22Rv1 (cell line): Measurements from ENCODE around the gene C12orf76.

ENCODE experiments used
- H3K27ac ChIP-seq: fragments of 450-650 bp; 2 replicates; pipeline ENCODE4 v1.5.1; 2017
- ZFX ChIP-seq: fragments of 450-650 bp; IDR thresholded peaks from 2 replicates; pipeline ENCODE4 v1.6.1; 2017; ENCODE audit warnings: antibody characterized with exemption, borderline replicate concordance
- TF ChIP-seq, protein P1 (sequence below): fragments of 450-650 bp; IDR thresholded peaks from 2 replicates; pipeline ENCODE4 v1.5.1; 2017; ENCODE audit warnings: mild to moderate bottlenecking

Gene C12orf76

DNA sequence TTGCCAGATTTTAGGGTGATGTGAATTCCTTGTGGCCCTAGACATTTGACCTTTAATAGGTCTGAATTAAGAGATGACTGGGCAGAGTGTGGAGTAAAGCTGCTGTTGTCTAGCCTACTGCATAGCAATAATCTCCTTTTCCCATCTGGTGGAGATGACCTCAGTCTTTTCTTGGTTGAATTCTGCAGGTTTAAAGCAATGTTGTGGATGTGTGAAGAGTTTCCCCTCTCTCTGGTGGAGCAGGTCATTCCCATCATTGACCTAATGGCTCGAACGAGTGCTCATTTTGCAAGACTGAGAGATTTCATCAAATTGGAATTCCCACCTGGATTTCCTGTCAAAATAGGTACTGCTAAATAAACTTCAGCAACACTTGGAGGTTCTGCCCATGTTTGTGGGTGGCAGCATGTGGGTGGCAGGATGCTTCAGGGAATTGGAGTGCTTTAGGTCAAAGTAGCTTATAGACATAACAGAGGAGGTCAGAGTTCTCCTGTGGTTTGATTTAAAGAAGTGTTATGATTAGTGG is 19.0 kb downstream of the C12orf76 start:
- TF ChIP-seq, protein P1, sequence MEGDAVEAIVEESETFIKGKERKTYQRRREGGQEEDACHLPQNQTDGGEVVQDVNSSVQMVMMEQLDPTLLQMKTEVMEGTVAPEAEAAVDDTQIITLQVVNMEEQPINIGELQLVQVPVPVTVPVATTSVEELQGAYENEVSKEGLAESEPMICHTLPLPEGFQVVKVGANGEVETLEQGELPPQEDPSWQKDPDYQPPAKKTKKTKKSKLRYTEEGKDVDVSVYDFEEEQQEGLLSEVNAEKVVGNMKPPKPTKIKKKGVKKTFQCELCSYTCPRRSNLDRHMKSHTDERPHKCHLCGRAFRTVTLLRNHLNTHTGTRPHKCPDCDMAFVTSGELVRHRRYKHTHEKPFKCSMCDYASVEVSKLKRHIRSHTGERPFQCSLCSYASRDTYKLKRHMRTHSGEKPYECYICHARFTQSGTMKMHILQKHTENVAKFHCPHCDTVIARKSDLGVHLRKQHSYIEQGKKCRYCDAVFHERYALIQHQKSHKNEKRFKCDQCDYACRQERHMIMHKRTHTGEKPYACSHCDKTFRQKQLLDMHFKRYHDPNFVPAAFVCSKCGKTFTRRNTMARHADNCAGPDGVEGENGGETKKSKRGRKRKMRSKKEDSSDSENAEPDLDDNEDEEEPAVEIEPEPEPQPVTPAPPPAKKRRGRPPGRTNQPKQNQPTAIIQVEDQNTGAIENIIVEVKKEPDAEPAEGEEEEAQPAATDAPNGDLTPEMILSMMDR: no peak
- no peak for TF ChIP-seq ZFX
- H3K27ac ChIP-seq: no peak overlapping the region

DNA sequence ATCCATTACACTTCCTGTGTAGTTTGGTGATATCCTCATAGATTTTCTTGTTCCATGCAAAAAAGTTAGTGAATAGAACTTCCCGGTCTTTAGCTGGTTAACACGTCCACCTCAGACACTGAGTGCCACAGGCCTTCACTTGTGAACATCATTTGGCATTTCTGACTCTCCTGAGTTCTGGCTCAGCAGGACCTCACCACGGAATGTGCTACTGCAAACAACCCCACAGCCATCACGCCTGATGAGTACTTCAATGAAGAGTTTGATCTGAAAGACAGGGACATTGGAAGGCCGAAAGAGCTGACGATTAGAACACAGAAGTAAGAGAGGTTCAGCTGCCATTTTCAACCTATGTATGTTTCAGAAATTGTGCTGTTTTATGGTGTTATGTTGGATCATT is 20.0 kb downstream of the C12orf76 start:
- no peak for TF ChIP-seq ZFX
- TF ChIP-seq, protein P1: no peak
- H3K27ac ChIP-seq: no peak overlapping the region

GRCh38 chr12:110024051-110024450 is 24.3 kb downstream of the C12orf76 start:
- no peak overlapping the region for H3K27ac ChIP-seq

GRCh38 chr12:110023059-110023980 is 25.0 kb downstream of the C12orf76 start:
- no peak for TF ChIP-seq ZFX
- TF ChIP-seq, protein P1: no peak
- H3K27ac ChIP-seq: no peak overlapping the region

More at GRCh38 chr12:110024051-110024450, 24.3 kb downstream of the C12orf76 start:
- TF ChIP-seq, protein P1: no peak
- no peak for TF ChIP-seq ZFX

DNA sequence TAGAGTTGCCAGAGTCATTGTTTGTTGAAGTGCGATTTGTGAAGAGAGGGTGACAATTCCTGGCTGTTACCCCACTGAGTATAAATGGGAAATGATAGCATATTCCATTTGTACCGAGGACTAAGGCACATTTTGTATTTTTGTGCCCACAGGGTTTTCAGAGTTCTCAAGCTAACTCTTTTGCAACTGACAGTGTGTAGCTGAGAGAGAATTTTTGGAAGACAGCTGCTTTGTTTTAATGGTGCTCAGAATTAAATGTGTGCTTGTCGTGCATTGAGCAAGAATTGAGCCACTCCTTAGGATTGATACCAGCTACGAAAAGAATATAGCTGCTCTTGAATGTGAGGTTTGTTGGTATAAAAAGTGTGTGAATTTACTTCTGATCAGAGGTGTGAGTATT is 27.4 kb downstream of the C12orf76 start:
- TF ChIP-seq, protein P1: no peak
- no peak for TF ChIP-seq ZFX
- H3K27ac ChIP-seq: no peak overlapping the region

DNA sequence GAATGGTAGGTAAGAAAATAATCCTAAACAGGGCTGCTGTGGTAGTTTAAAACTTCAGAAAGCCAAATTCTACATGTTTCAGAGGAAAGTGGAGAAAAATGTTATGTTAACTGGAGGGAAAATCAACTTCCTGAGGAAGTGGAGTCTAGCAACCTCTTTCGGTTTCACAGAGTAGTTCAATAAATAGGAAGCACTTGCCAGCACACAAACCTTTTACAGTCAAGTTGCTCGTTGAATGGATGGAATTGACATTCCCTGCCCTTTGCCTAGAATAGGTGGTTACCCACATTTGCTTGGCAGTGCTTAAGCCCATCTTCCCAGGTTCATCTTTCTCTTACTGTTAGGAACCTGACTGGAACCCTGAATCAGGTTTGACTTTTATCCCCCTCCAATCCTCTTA is 33.2 kb downstream of the C12orf76 start:
- H3K27ac ChIP-seq: no peak overlapping the region
- TF ChIP-seq ZFX: no peak
- TF ChIP-seq, protein P1: no peak

- no peak overlapping the region for H3K27ac ChIP-seq
- no peak for TF ChIP-seq ZFX
- TF ChIP-seq, protein P1: no peak
These were observed 35.7 kb downstream of the C12orf76 start for GRCh38 chr12:110012659-110013058.
